GM19025 (cell line): ENCODE data around the gene FHIT.

Source experiments
- ATAC-seq: cut with Tn5 transposase; IDR thresholded peaks from one replicate; pipeline ENCODE4 v1.9.1; 2021; ENCODE audit warnings: mild to moderate bottlenecking, low read depth, moderate library complexity; ENCODE audit not compliant: unreplicated experiment

FHIT gene

GRCh38 chr3:60792249-60792852, 458.9 kb downstream of the FHIT start:
- ATAC-seq: no peak

GRCh38 chr3:60788185-60788584, 463.1 kb downstream of the FHIT start:
- no peak for ATAC-seq

- no peak for ATAC-seq
These were observed 469.3 kb downstream of the FHIT start for GRCh38 chr3:60781935-60782334.

GRCh38 chr3:60779637-60780036, 471.6 kb downstream of the FHIT start:
- ATAC-seq: no peak

- ATAC-seq: no peak
These were observed 475.3 kb downstream of the FHIT start for GRCh38 chr3:60775985-60776384.

- no peak for ATAC-seq
These were observed 476.6 kb downstream of the FHIT start for GRCh38 chr3:60774617-60775016.

GRCh38 chr3:60772584-60772983, 478.7 kb downstream of the FHIT start:
- no peak for ATAC-seq

- ATAC-seq: no peak
These were observed 479.5 kb downstream of the FHIT start for GRCh38 chr3:60771766-60772165.

- ATAC-seq: no peak
These were observed 480.7 kb downstream of the FHIT start for GRCh38 chr3:60770532-60770931.

GRCh38 chr3:60767536-60767935, 483.7 kb downstream of the FHIT start:
- no peak for ATAC-seq

GRCh38 chr3:60765776-60766175, 485.5 kb downstream of the FHIT start:
- no peak for ATAC-seq

- no peak for ATAC-seq
These were observed 486.4 kb downstream of the FHIT start for GRCh38 chr3:60764870-60765269.

- no peak for ATAC-seq
These were observed 491.1 kb downstream of the FHIT start for GRCh38 chr3:60760145-60760544.

- ATAC-seq: no peak
These were observed 491.8 kb downstream of the FHIT start for GRCh38 chr3:60759439-60759838.

- ATAC-seq: no peak
These were observed 492.4 kb downstream of the FHIT start for GRCh38 chr3:60758831-60759230.

GRCh38 chr3:60758171-60758570, 493.1 kb downstream of the FHIT start:
- no peak for ATAC-seq

GRCh38 chr3:60757724-60758123, 493.5 kb downstream of the FHIT start:
- no peak for ATAC-seq

- ATAC-seq: no peak
These were observed 494.8 kb downstream of the FHIT start for GRCh38 chr3:60756241-60757030.

- no peak for ATAC-seq
These were observed 496.2 kb downstream of the FHIT start for GRCh38 chr3:60755094-60755493.

GRCh38 chr3:60754617-60755016, 496.6 kb downstream of the FHIT start:
- no peak for ATAC-seq

- ATAC-seq: no peak
These were observed 498.4 kb downstream of the FHIT start for GRCh38 chr3:60752809-60753208.

GRCh38 chr3:60746695-60747416, 504.4 kb downstream of the FHIT start:
- no peak for ATAC-seq
